Neural crest cell (in vitro differentiated cells): Measurements from ENCODE around the gene PLCH2. TPM values are rescaled to one million over a fixed set of nuclear protein-coding genes. Genes with fewer than 3 reads are reported as not detected.

Source experiments
- DNase-seq: peaks from one replicate; pipeline ENCODE4 v3.0.0; 2021; ENCODE audit warnings: low read depth, mixed read lengths, low spot score
- H3K27ac Mint-ChIP-seq: one replicate; pipeline ENCODE4 v1.8.0; 2021; ENCODE audit warnings: mild to moderate bottlenecking, mixed read lengths; ENCODE audit not compliant: unreplicated experiment
- H3K27me3 Mint-ChIP-seq: 2 replicates; pipeline ENCODE4 v1.8.0; 2021; ENCODE audit warnings: low read depth, mild to moderate bottlenecking, mixed read lengths
- H3K36me3 Mint-ChIP-seq: 2 replicates; pipeline ENCODE4 v1.8.0; 2021; ENCODE audit warnings: low read depth, mild to moderate bottlenecking, mixed read lengths
- H3K4me1 Mint-ChIP-seq: 2 replicates; pipeline ENCODE4 v1.8.0; 2021; ENCODE audit warnings: mixed read lengths
- H3K4me3 Mint-ChIP-seq: one replicate; pipeline ENCODE4 v1.8.0; 2021; ENCODE audit warnings: mild to moderate bottlenecking, mixed read lengths
- H3K9me3 Mint-ChIP-seq: 2 replicates; pipeline ENCODE4 v1.8.0; 2021; ENCODE audit warnings: mixed read lengths
- CTCF ChIP-seq: fragments of 200-600 bp; sonication (generic); conservative IDR thresholded peaks from 2 replicates; pipeline ENCODE4 v1.5.0; 2021; ENCODE audit warnings: antibody characterized with exemption, mild to moderate bottlenecking
- total RNA-seq: library from RNA; stranded (reverse); gene quantifications from 2 replicates; pipeline ENCODE4 v1.2.1, GENCODE V29; 2021

The PLCH2 gene
- total RNA-seq, 1 donor from 2014 or later, result 0.37 TPM

GRCh38 chr1:2483026-2483425 lies 6.9 kb downstream of the PLCH2 start:
- Mint-ChIP-seq H3K36me3 (no peaks in the 10 kb centered on the region), H3K4me1 (no peaks in the 10 kb centered on the region), H3K27ac (no peak overlapping the region), H3K4me3 (no peak overlapping the region), H3K9me3 (no peaks in the 10 kb centered on the region), H3K27me3 (no peaks in the 10 kb centered on the region)
- TF ChIP-seq CTCF, result no peak
- no peak for DNase-seq

- H3K4me1 Mint-ChIP-seq, result no peaks in the 10 kb centered on the region
These were observed 7.9 kb downstream of the PLCH2 start for GRCh38 chr1:2483970-2484369.

GRCh38 chr1:2486041-2486440 lies 10.0 kb downstream of the PLCH2 start:
- no peaks in the 10 kb centered on the region for H3K36me3 Mint-ChIP-seq
- no peaks in the 10 kb centered on the region for H3K4me1 Mint-ChIP-seq
- no peak for DNase-seq
- H3K9me3 Mint-ChIP-seq, result peaks cover 6% of the 10 kb centered on the region
- H3K27me3 Mint-ChIP-seq, result no peaks in the 10 kb centered on the region
- no peak overlapping the region for H3K4me3 Mint-ChIP-seq
- TF ChIP-seq CTCF, result no peak
- H3K27ac Mint-ChIP-seq, result no peak overlapping the region

More at GRCh38 chr1:2483970-2484369, 7.9 kb downstream of the PLCH2 start:
- Mint-ChIP-seq H3K36me3 (no peaks in the 10 kb centered on the region), H3K27me3 (no peaks in the 10 kb centered on the region), H3K4me3 (no peak overlapping the region), H3K9me3 (peaks cover 6% of the 10 kb centered on the region), H3K27ac (no peak overlapping the region)
- no peak for TF ChIP-seq CTCF
- no peak for DNase-seq

GRCh38 chr1:2486558-2486957 lies 10.5 kb downstream of the PLCH2 start:
- no peaks in the 10 kb centered on the region for H3K27me3 Mint-ChIP-seq
- TF ChIP-seq CTCF, result no peak
- no peaks in the 10 kb centered on the region for H3K4me1 Mint-ChIP-seq
- DNase-seq, result no peak
- no peak overlapping the region for H3K27ac Mint-ChIP-seq
- peaks cover 6% of the 10 kb centered on the region for H3K9me3 Mint-ChIP-seq
- no peak overlapping the region for H3K4me3 Mint-ChIP-seq
- no peaks in the 10 kb centered on the region for H3K36me3 Mint-ChIP-seq

GRCh38 chr1:2488688-2489087 lies 12.6 kb downstream of the PLCH2 start:
- peaks cover 6% of the 10 kb centered on the region for H3K9me3 Mint-ChIP-seq
- no peak for TF ChIP-seq CTCF
- H3K36me3 Mint-ChIP-seq, result no peaks in the 10 kb centered on the region
- DNase-seq, result no peak
- H3K4me3 Mint-ChIP-seq, result no peak overlapping the region
- no peaks in the 10 kb centered on the region for H3K4me1 Mint-ChIP-seq
- no peaks in the 10 kb centered on the region for H3K27me3 Mint-ChIP-seq
- H3K27ac Mint-ChIP-seq, result no peak overlapping the region

- no peak for TF ChIP-seq CTCF
- no peaks in the 10 kb centered on the region for H3K27me3 Mint-ChIP-seq
- H3K36me3 Mint-ChIP-seq, result no peaks in the 10 kb centered on the region
- peak overlapping the region; percentile 87 for H3K27ac Mint-ChIP-seq
- H3K9me3 Mint-ChIP-seq, result peaks cover 6% of the 10 kb centered on the region
- H3K4me3 Mint-ChIP-seq, result no peak overlapping the region
- no peak for DNase-seq
- H3K4me1 Mint-ChIP-seq, result no peaks in the 10 kb centered on the region
These were observed 13.5 kb downstream of the PLCH2 start for GRCh38 chr1:2489615-2490014.
